HL-60 (cell line): ENCODE measurements around the gene CWF19L2.

ENCODE experiments used
- GABPA ChIP-seq: IDR thresholded peaks from 2 replicates; pipeline ENCODE4 v1.6.1; 2012; ENCODE audit warnings: low read depth
- POLR2AphosphoS5 ChIP-seq: IDR thresholded peaks from 2 replicates; pipeline ENCODE4 v1.6.1; 2012; ENCODE audit warnings: low read depth
- REST ChIP-seq: IDR thresholded peaks from 2 replicates; pipeline ENCODE4 v1.6.1; 2012; ENCODE audit warnings: low read depth; ENCODE audit not compliant: insufficient replicate concordance
- TF ChIP-seq, protein P1 (sequence below): IDR thresholded peaks from one replicate; pipeline ENCODE4 v1.5.1; 2011; ENCODE audit warnings: low read length, control low read depth, inconsistent platforms; ENCODE audit not compliant: insufficient read depth

GRCh38 chr11:107439586-107440167 lies 17.9 kb downstream of the CWF19L2 start:
- TF ChIP-seq, protein P1, sequence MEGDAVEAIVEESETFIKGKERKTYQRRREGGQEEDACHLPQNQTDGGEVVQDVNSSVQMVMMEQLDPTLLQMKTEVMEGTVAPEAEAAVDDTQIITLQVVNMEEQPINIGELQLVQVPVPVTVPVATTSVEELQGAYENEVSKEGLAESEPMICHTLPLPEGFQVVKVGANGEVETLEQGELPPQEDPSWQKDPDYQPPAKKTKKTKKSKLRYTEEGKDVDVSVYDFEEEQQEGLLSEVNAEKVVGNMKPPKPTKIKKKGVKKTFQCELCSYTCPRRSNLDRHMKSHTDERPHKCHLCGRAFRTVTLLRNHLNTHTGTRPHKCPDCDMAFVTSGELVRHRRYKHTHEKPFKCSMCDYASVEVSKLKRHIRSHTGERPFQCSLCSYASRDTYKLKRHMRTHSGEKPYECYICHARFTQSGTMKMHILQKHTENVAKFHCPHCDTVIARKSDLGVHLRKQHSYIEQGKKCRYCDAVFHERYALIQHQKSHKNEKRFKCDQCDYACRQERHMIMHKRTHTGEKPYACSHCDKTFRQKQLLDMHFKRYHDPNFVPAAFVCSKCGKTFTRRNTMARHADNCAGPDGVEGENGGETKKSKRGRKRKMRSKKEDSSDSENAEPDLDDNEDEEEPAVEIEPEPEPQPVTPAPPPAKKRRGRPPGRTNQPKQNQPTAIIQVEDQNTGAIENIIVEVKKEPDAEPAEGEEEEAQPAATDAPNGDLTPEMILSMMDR = no peak
- TF ChIP-seq GABPA (no peak), POLR2AphosphoS5 (no peak), REST (no peak)
